ENCODE measurements around the gene AACS. TPM values are rescaled to one million over a fixed set of nuclear protein-coding genes. Genes with fewer than 3 reads are reported as not detected.

Gene AACS
- total RNA-seq, 3 donors from 2014 or later (not counting 1 experiment from before 2014, with no cell fraction given), result 14.6 to 20.4 (median 18.1) TPM

DNA sequence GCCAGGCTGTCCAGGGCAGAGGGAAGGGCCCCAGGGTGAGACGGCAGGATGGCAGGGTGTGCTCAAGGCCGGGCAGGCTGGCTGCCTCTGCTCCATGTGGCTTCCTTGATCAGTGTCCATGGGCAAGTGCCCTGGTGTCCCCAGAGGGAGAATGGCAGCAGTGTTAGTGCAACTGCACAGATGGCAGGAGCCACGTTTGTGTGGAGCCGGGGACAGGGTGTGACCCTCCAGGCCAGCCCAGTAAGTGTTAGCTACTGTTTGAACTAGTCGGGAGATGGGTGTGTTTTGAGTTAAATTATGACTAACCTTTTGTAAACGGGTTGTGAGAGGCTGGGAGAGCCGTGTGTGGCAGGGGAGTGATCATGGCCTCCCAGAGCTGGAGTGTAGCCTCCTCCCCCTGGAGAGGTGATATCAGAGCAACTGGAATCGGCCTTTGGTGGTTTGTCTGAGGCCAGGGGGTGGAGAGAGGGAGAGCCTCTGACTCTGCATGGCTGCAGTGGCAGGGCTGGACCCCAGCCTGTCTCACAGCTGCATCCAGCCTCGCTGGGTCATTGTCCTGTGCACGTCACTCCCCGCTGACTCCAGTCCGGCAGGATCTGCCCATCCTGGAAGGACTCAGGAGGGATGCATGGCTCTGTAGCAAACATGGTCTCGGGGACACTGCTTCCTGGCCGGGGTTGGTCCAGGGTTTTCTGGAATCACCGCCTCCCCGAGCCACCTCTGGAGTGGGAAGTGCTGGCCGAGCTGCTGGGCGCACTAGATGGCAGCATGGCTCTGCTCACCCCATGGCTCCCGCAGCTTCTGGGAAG is 27.8 kb downstream of the AACS start:
- no peak overlapping the region for H3K27ac Mint-ChIP-seq
- TF ChIP-seq, protein P1, sequence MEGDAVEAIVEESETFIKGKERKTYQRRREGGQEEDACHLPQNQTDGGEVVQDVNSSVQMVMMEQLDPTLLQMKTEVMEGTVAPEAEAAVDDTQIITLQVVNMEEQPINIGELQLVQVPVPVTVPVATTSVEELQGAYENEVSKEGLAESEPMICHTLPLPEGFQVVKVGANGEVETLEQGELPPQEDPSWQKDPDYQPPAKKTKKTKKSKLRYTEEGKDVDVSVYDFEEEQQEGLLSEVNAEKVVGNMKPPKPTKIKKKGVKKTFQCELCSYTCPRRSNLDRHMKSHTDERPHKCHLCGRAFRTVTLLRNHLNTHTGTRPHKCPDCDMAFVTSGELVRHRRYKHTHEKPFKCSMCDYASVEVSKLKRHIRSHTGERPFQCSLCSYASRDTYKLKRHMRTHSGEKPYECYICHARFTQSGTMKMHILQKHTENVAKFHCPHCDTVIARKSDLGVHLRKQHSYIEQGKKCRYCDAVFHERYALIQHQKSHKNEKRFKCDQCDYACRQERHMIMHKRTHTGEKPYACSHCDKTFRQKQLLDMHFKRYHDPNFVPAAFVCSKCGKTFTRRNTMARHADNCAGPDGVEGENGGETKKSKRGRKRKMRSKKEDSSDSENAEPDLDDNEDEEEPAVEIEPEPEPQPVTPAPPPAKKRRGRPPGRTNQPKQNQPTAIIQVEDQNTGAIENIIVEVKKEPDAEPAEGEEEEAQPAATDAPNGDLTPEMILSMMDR (IDR thresholded peaks at IDR 0.05), result no peak
- WGBS (ENCODE audit: insufficient coverage), result 89% methylated on average over 19 of the region's 19 CpGs
- H3K4me1 Mint-ChIP-seq, result peaks cover 5 to 17% of the 10 kb centered on the region in 2 donors
- no peak overlapping the region for H3K27ac ChIP-seq (ENCODE audit: low read length)
- H3K4me3 ChIP-seq (ENCODE audit: low read length), result no peak overlapping the region
- no peaks in the 10 kb centered on the region for H3K36me3 Mint-ChIP-seq
- no peak overlapping the region for H3K4me3 Mint-ChIP-seq
- DNase-seq (no peak), ATAC-seq (no peak)
- peaks cover 13% of the 10 kb centered on the region for H3K4me1 ChIP-seq (ENCODE audit: control insufficient read depth, insufficient read depth, low read length)
- intact Hi-C loops (cut with micrococcal nuclease), result no loop called here
- no peaks in the 10 kb centered on the region for H3K9me3 ChIP-seq (ENCODE audit: control insufficient read depth, insufficient read depth, low read length)
- H3K36me3 ChIP-seq (ENCODE audit: control insufficient read depth, insufficient read depth, low read length), result peaks cover 20% of the 10 kb centered on the region
- no peaks in the 10 kb centered on the region for H3K9me3 Mint-ChIP-seq
- no peaks in the 10 kb centered on the region for H3K27me3 ChIP-seq (ENCODE audit: control insufficient read depth, insufficient read depth, low read length)
- H3K27me3 Mint-ChIP-seq (ENCODE audit: low read depth in 2 of 2), result no peaks in the 10 kb centered on the region

DNA sequence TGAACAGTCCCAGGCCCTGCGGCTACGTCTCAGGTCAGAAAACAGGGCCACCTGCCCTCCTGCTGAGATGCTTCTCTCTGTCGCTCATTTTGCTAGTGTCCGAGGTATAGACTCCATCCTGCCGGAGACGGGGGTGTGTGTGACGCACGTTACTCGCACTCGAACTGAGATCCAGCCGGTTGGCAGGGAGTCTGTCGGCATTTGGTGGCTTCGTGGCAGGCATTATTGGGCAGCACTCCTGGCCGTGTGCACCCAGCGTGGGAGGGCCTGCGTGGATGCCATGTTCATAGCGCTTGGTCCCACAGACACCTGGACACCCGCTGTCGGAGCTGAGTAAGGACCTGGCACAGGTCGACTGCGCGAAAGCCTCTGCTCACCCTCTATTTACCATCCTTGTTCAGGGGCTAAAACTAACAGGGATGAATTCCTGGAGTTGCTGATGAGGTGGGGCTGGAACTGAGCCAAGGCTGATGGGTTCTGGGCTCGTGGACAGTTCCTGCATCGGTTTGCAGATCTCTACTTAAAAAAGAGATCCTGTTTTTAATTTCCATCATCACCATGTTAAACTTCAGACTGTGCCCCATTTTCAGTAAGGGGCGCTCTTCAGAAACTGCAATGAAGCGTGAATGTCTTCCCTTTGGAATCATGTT is 28.6 kb downstream of the AACS start:
- no peak overlapping the region for H3K27ac ChIP-seq (ENCODE audit: low read length)
- H3K27me3 ChIP-seq (ENCODE audit: control insufficient read depth, insufficient read depth, low read length), result no peaks in the 10 kb centered on the region
- H3K36me3 ChIP-seq (ENCODE audit: control insufficient read depth, insufficient read depth, low read length), result peaks cover 20% of the 10 kb centered on the region
- H3K27ac Mint-ChIP-seq, result no peak overlapping the region
- intact Hi-C loops (cut with micrococcal nuclease), result no loop called here
- DNase-seq (no peak), ATAC-seq (no peak)
- H3K27me3 Mint-ChIP-seq (ENCODE audit: low read depth in 2 of 2), result no peaks in the 10 kb centered on the region
- no peak overlapping the region for H3K4me3 ChIP-seq (ENCODE audit: low read length)
- no peaks in the 10 kb centered on the region for H3K9me3 Mint-ChIP-seq
- 97% methylated on average over 26 of the region's 26 CpGs for WGBS (ENCODE audit: insufficient coverage)
- no peak overlapping the region for H3K4me3 Mint-ChIP-seq
- H3K4me1 ChIP-seq (ENCODE audit: control insufficient read depth, insufficient read depth, low read length), result peaks cover 13% of the 10 kb centered on the region
- no peaks in the 10 kb centered on the region for H3K9me3 ChIP-seq (ENCODE audit: control insufficient read depth, insufficient read depth, low read length)
- peaks cover 8 to 20% of the 10 kb centered on the region in 2 donors for H3K4me1 Mint-ChIP-seq
- TF ChIP-seq, protein P1 (IDR thresholded peaks at IDR 0.05), result no peak
- no peaks in the 10 kb centered on the region for H3K36me3 Mint-ChIP-seq

DNA sequence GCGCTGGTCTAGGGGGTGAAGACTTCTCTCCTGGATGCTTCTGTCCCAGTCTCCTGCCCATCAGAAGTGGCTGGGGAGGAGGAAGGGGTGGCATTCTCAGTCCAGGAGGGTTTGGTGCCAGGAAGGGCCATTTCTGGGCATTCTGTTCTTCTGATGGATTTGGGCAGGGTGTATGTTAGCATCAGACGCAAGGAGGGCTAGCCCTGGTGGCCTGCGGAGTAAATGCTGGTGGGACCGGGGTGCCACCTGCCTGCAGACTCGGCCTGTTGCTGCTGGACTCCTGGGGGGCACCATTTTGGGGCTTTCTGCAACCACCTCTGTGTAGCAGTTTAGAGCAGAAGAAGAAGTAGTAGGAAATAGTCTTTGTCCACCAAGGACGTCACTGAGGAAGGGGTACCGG is 31.7 kb downstream of the AACS start:
- H3K9me3 Mint-ChIP-seq, result no peaks in the 10 kb centered on the region
- H3K4me3 Mint-ChIP-seq, result no peak overlapping the region
- intact Hi-C loops (cut with micrococcal nuclease), result no loop called here
- H3K36me3 Mint-ChIP-seq, result no peaks in the 10 kb centered on the region
- H3K36me3 ChIP-seq (ENCODE audit: control insufficient read depth, insufficient read depth, low read length), result peaks cover 14% of the 10 kb centered on the region
- H3K27ac Mint-ChIP-seq, result no peak overlapping the region
- no peak overlapping the region for H3K27ac ChIP-seq (ENCODE audit: low read length)
- ATAC-seq (no peak), DNase-seq (no peak)
- H3K4me3 ChIP-seq (ENCODE audit: low read length), result no peak overlapping the region
- H3K27me3 Mint-ChIP-seq (ENCODE audit: low read depth in 2 of 2), result no peaks in the 10 kb centered on the region
- WGBS (ENCODE audit: insufficient coverage), result 94% methylated on average over 7 of the region's 7 CpGs
- TF ChIP-seq, protein P1 (IDR thresholded peaks at IDR 0.05), result no peak
- H3K9me3 ChIP-seq (ENCODE audit: control insufficient read depth, insufficient read depth, low read length), result no peaks in the 10 kb centered on the region
- H3K27me3 ChIP-seq (ENCODE audit: control insufficient read depth, insufficient read depth, low read length), result no peaks in the 10 kb centered on the region
- peaks cover 14 to 30% of the 10 kb centered on the region in 2 donors for H3K4me1 Mint-ChIP-seq
- peaks cover 16% of the 10 kb centered on the region for H3K4me1 ChIP-seq (ENCODE audit: control insufficient read depth, insufficient read depth, low read length)

Measured in natural killer cell (primary cell).